ENCODE results near the gene VEGFA.

DNA sequence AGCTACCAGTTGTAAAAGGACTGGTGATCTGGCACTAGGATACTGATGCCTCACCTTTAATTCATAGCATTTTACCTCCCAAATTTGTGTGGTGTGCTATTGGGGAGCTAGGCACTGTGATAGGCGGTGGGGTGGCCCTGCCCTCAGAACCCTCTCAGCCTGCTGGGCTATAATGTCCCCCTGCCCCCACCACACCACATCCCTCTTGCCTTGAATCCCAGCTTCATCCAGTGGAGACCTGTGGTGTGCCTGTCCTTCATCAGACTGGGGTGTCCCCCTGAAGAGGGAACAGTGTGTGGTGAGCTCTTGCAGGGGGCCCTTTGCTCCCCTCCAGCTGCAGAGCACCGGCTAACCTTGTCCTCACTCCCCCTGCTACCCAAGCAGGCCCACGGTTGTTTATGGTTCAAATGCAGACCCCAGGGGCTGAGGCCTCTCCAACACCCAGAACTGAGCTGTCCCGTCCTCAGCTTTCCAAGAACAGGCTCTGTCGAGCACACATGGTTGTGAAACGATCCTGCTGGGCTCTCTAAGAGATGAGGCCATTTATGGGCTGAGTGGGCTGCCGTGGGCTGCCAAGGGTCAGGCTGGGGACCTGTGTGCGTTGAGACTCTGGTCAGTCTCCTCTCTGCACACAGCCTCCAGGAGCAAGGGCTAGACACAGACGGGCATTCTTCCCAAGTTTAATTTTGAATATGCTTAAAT is 26.9 kb upstream of the VEGFA start:
- TF ChIP-seq CTCF (IDR thresholded peaks at IDR 0.05; ENCODE audit: low read depth, low read length), result no peak
- TF ChIP-seq EZH2phosphoT487 (IDR thresholded peaks at IDR 0.05; ENCODE audit: low read depth), result no peak

Measured in OCI-LY3 (cell line).